HepG2 (cell line): ENCODE data around the gene TBC1D16. TPM values are rescaled to one million over a fixed set of nuclear protein-coding genes. Genes with fewer than 3 reads are reported as not detected.

Source experiments
- CBX1 ChIP-seq: IDR thresholded peaks from one replicate; pipeline ENCODE4 v1.6.1; 2016; ENCODE audit warnings: antibody characterized with exemption, low read depth
- FOXK2 ChIP-seq: fragments of 450-650 bp; IDR thresholded peaks from 2 replicates; pipeline ENCODE4 v1.6.1; 2016
- HNRNPLL ChIP-seq: fragments of 200-400 bp; formaldehyde crosslinking; IDR thresholded peaks from 2 replicates; pipeline ENCODE4 v1.6.1; 2017; ENCODE audit warnings: mild to moderate bottlenecking, low read depth, low read length; ENCODE audit not compliant: poor library complexity, severe bottlenecking
- MAFG ChIP-seq: sonication (generic); formaldehyde crosslinking; IDR thresholded peaks from 2 replicates; pipeline ENCODE4 v1.5.1; 2020; ENCODE audit warnings: mild to moderate bottlenecking, missing genetic modification reagents
- MTF1 ChIP-seq: sonication (generic); formaldehyde crosslinking; IDR thresholded peaks from 2 replicates; pipeline ENCODE4 v1.5.0; 2020; ENCODE audit warnings: missing genetic modification reagents
- NFE2L1 ChIP-seq: sonication (generic); formaldehyde crosslinking; IDR thresholded peaks from 2 replicates; pipeline ENCODE4 v1.4.0; 2020; ENCODE audit warnings: missing genetic modification reagents, mild to moderate bottlenecking, borderline replicate concordance
- PPARG ChIP-seq: conservative IDR thresholded peaks from 2 replicates; pipeline ENCODE4 v1.6.1; 2016; ENCODE audit warnings: missing biosample characterization, missing genetic modification reagents
- RCOR2 ChIP-seq: IDR thresholded peaks from 2 replicates; pipeline ENCODE4 v1.6.1; 2016; ENCODE audit warnings: missing biosample characterization, missing genetic modification reagents
- SIX1 ChIP-seq: sonication (generic); formaldehyde crosslinking; IDR thresholded peaks from 2 replicates; pipeline ENCODE4 v1.4.0; 2020; ENCODE audit warnings: missing genetic modification reagents, borderline replicate concordance
- TMF1 ChIP-seq: sonication (generic); formaldehyde crosslinking; IDR thresholded peaks from 2 replicates; pipeline ENCODE4 v1.8.1; 2022; ENCODE audit warnings: low read depth, missing genetic modification reagents
- ZNF143 ChIP-seq: sonication (generic); formaldehyde crosslinking; IDR thresholded peaks from 2 replicates; pipeline ENCODE4 v1.4.0; 2020; ENCODE audit warnings: missing genetic modification reagents
- ZNF367 ChIP-seq: sonication (generic); formaldehyde crosslinking; IDR thresholded peaks from 2 replicates; pipeline ENCODE4 v1.4.0; 2020; ENCODE audit warnings: missing genetic modification reagents, borderline replicate concordance
- ZNF672 ChIP-seq: sonication (generic); formaldehyde crosslinking; IDR thresholded peaks from 2 replicates; pipeline ENCODE4 v1.8.1; 2022; ENCODE audit warnings: missing genetic modification reagents
- ZNF772 ChIP-seq: sonication (generic); formaldehyde crosslinking; IDR thresholded peaks from 2 replicates; pipeline ENCODE4 v1.5.0; 2020; ENCODE audit warnings: mild to moderate bottlenecking, missing genetic modification reagents
- polyA plus RNA-seq, 8 experiments: library from polyadenylated mRNA; depleted of rRNA in 3 of 8; stranded (reverse) in 7 of 8; unstranded in 1 of 8; fragments of >200 nt; fragmentation: Illumina TruSeq in 4 of 8; extraction: Trizol in 4 of 8; gene quantifications; 2 replicates each; pipeline versions ENCODE4 v1.2.1 to v1.2.3, GENCODE V29; 2011 to 2016; ENCODE audit warnings: low read depth in 4 of 8, missing spikeins in 1 of 8, mixed read lengths in 1 of 8; ENCODE audit not compliant: insufficient read depth in 1 of 8
- total RNA-seq, 5 experiments: library from RNA; depleted of rRNA; stranded (reverse); fragments of >200 nt; fragmentation: Illumina TruSeq; extraction: Trizol; gene quantifications; 2 replicates each; pipeline ENCODE4 v1.2.3, GENCODE V29; 2016; ENCODE audit warnings: low read depth in 1 of 5
- TF ChIP-seq, protein P1 (sequence below): sonication (generic); formaldehyde crosslinking; IDR thresholded peaks from 2 replicates; pipeline ENCODE4 v1.4.0; 2020; ENCODE audit warnings: mild to moderate bottlenecking, missing genetic modification reagents, borderline replicate concordance
- TF ChIP-seq, protein P2 (sequence below): sonication (generic); formaldehyde crosslinking; IDR thresholded peaks from 2 replicates; pipeline ENCODE4 v1.5.1; 2020; ENCODE audit warnings: missing genetic modification reagents, mild to moderate bottlenecking, borderline replicate concordance
- TF ChIP-seq, protein P3 (sequence below), 2 experiments: sonication (generic) in 1 of 2; formaldehyde crosslinking in 1 of 2; IDR thresholded peaks; 2 replicates each; pipeline versions ENCODE4 v1.4.0 to v1.6.1; 2018 to 2020; ENCODE audit warnings: missing genetic modification reagents in 2 of 2, borderline replicate concordance in 1 of 2, low read depth in 1 of 2, mild to moderate bottlenecking in 1 of 2, missing biosample characterization in 1 of 2
- TF ChIP-seq, protein P4 (sequence below): sonication (generic); formaldehyde crosslinking; IDR thresholded peaks from 2 replicates; pipeline ENCODE4 v1.4.0; 2020; ENCODE audit warnings: mild to moderate bottlenecking, missing genetic modification reagents
- TF ChIP-seq, protein P5 (sequence below): sonication (generic); formaldehyde crosslinking; IDR thresholded peaks from 2 replicates; pipeline ENCODE4 v1.5.1; 2020; ENCODE audit warnings: mild to moderate bottlenecking, missing genetic modification reagents, moderate library complexity
- TF ChIP-seq, protein P6 (sequence below): IDR thresholded peaks from 2 replicates; pipeline ENCODE4 v1.6.1; 2016; ENCODE audit warnings: control low read depth

Gene TBC1D16
- total and polyA plus RNA-seq, 2 of the 13 experiments (the other 11 are each of a cell fraction or from before 2014, with no cell fraction given): 14.9 to 24.9 TPM

DNA sequence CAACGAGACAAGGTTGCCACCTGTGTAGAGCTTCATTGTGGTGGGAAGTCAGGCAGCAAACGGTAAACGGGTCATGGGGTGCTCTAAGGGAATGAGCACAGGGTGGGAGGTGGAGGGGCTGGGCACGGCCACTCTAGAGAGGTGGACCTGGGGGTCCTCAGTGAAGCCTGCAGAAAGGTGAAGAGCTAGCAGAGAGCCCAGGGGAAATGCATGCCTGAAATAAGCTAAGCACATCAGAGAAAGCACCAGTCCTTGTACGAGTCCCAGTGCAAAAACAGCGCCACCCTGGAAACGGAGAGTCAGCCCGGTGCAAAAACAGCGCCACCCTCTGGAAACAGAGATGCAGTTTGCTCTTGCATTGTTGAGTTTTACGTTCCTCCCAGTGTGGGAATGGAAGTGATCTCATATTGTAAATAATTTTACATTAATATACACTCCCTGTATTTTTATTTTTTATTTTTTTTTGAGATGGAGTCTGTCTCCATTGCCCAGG, 65.0 kb downstream of the TBC1D16 start (continued):
- TF ChIP-seq, protein P1, sequence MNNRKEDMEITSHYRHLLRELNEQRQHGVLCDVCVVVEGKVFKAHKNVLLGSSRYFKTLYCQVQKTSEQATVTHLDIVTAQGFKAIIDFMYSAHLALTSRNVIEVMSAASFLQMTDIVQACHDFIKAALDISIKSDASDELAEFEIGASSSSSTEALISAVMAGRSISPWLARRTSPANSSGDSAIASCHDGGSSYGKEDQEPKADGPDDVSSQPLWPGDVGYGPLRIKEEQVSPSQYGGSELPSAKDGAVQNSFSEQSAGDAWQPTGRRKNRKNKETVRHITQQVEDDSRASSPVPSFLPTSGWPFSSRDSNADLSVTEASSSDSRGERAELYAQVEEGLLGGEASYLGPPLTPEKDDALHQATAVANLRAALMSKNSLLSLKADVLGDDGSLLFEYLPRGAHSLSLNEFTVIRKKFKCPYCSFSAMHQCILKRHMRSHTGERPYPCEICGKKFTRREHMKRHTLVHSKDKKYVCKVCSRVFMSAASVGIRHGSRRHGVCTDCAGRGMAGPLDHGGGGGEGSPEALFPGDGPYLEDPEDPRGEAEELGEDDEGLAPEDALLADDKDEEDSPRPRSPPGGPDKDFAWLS: no peak
- TF ChIP-seq CBX1 (no peak), RCOR2 (CRISPR knock-in tag) (no peak), MAFG (CRISPR knock-in tag) (no peak), SIX1 (CRISPR knock-in tag) (no peak), MTF1 (no peak), NFE2L1 (CRISPR knock-in tag) (no peak), FOXK2 (no peak), HNRNPLL (no peak), TMF1 (CRISPR knock-in tag) (no peak), ZNF772 (CRISPR knock-in tag) (0 out of 2 replicates have a peak, but pooled peaks have one; percentile 55), ZNF672 (no peak), ZNF143 (CRISPR knock-in tag) (no peak), ZNF367 (CRISPR knock-in tag) (no peak), PPARG (CRISPR knock-in tag) (no peak)
- TF ChIP-seq, protein P2, sequence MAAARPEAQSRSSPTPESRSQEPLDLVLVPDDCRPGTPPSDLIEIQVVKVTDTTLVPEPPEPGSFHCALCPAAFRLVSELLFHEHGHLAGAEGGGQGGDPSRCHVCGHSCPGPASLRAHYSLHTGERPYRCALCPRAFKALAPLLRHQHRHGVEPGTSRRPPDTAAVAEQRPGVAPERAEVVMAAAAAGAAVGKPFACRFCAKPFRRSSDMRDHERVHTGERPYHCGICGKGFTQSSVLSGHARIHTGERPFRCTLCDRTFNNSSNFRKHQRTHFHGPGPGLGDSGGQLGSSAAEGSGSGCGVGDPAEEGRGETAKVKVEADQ (CRISPR knock-in tag): no peak
- TF ChIP-seq, protein P3, sequence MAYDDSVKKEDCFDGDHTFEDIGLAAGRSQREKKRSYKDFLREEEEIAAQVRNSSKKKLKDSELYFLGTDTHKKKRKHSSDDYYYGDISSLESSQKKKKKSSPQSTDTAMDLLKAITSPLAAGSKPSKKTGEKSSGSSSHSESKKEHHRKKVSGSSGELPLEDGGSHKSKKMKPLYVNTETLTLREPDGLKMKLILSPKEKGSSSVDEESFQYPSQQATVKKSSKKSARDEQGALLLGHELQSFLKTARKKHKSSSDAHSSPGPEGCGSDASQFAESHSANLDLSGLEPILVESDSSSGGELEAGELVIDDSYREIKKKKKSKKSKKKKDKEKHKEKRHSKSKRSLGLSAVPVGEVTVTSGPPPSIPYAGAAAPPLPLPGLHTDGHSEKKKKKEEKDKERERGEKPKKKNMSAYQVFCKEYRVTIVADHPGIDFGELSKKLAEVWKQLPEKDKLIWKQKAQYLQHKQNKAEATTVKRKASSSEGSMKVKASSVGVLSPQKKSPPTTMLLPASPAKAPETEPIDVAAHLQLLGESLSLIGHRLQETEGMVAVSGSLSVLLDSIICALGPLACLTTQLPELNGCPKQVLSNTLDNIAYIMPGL (CRISPR knock-in tag; IDR thresholded peaks at IDR 0.05; ENCODE audit: borderline replicate concordance in 1 of 2, low read depth in 1 of 2): 0 out of 4 replicates have a peak, but pooled peaks have one; percentile 31 to 63
- TF ChIP-seq, protein P4, sequence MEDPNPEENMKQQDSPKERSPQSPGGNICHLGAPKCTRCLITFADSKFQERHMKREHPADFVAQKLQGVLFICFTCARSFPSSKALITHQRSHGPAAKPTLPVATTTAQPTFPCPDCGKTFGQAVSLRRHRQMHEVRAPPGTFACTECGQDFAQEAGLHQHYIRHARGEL (CRISPR knock-in tag): no peak
- TF ChIP-seq, protein P5, sequence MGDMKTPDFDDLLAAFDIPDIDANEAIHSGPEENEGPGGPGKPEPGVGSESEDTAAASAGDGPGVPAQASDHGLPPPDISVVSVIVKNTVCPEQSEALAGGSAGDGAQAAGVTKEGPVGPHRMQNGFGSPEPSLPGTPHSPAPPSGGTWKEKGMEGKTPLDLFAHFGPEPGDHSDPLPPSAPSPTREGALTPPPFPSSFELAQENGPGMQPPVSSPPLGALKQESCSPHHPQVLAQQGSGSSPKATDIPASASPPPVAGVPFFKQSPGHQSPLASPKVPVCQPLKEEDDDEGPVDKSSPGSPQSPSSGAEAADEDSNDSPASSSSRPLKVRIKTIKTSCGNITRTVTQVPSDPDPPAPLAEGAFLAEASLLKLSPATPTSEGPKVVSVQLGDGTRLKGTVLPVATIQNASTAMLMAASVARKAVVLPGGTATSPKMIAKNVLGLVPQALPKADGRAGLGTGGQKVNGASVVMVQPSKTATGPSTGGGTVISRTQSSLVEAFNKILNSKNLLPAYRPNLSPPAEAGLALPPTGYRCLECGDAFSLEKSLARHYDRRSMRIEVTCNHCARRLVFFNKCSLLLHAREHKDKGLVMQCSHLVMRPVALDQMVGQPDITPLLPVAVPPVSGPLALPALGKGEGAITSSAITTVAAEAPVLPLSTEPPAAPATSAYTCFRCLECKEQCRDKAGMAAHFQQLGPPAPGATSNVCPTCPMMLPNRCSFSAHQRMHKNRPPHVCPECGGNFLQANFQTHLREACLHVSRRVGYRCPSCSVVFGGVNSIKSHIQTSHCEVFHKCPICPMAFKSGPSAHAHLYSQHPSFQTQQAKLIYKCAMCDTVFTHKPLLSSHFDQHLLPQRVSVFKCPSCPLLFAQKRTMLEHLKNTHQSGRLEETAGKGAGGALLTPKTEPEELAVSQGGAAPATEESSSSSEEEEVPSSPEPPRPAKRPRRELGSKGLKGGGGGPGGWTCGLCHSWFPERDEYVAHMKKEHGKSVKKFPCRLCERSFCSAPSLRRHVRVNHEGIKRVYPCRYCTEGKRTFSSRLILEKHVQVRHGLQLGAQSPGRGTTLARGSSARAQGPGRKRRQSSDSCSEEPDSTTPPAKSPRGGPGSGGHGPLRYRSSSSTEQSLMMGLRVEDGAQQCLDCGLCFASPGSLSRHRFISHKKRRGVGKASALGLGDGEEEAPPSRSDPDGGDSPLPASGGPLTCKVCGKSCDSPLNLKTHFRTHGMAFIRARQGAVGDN (CRISPR knock-in tag): peak; percentile 29; the same call in 1 of the 2 replicates
- TF ChIP-seq, protein P6, sequence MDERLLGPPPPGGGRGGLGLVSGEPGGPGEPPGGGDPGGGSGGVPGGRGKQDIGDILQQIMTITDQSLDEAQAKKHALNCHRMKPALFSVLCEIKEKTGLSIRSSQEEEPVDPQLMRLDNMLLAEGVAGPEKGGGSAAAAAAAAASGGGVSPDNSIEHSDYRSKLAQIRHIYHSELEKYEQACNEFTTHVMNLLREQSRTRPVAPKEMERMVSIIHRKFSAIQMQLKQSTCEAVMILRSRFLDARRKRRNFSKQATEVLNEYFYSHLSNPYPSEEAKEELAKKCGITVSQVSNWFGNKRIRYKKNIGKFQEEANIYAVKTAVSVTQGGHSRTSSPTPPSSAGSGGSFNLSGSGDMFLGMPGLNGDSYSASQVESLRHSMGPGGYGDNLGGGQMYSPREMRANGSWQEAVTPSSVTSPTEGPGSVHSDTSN (CRISPR knock-in tag): no peak
